ENCODE data around the gene IL1RAP. TPM values are rescaled to one million over a fixed set of nuclear protein-coding genes. Genes with fewer than 3 reads are reported as not detected.

The IL1RAP gene
- total and polyA plus RNA-seq, 9 of the 15 experiments (the other 6 are each of a cell fraction or from before 2014, with no cell fraction given) = 0.23 to 1.8 (median 0.88) TPM

DNA sequence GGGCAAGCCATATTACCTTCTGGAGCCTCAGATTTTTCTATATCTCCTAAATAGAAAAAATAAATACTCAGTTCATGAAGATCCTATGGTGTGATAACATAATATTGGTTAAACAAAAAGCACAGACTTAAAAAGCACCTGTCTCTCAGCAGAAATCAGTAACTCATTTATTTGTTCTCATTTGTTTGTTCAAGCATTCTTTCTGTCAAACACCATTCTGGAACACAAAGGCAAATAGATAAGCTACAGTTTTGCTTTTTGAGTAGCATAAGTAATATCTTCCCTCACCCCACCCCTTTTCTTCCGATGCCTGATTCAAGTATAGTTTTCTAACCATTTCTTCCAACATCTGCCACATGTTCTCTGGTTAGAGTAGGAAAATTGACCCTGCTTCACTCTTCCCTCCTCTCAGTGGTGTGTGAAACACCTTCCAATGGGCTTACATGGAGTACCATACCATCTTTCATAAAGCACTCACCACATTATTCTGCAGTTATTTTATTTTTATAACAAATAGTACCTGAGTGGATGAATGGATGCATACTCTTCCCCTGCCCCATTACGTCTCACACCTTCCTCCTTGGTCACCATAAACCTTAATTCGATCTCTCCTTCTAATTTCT is 8.4 kb upstream of the IL1RAP start:
- in situ Hi-C loops (cut with MboI) (no loop called here), intact Hi-C loops (cut with micrococcal nuclease) (no loop called here)
- no TSS peak for BruUV-seq (replicated peaks)
- 5% methylated on average over 3 of the region's 3 CpGs for WGBS (ENCODE audit: insufficient coverage, low coverage, missing lambda C conversion rate)
- Histone ChIP-seq H3K9me3 (replicated peaks; ENCODE audit: control insufficient read depth, insufficient read depth, low read depth, low read length) (no peaks in the 10 kb centered on the region), H3K9me1 (ENCODE audit: control insufficient read depth, insufficient read depth, low read length) (no peaks in the 10 kb centered on the region), H3K9ac (ENCODE audit: insufficient read depth in 1 of 2, low read depth in 2 of 2, low read length in 2 of 2) (no peak overlapping the region), H3K36me3 (ENCODE audit: control insufficient read depth, insufficient read depth, low read length) (no peaks in the 10 kb centered on the region), H3K27ac (ENCODE audit: extremely low read depth, low read depth, low read length) (no peak overlapping the region), H3K4me1 (replicated peaks in 1 of 2; ENCODE audit: control insufficient read depth in 2 of 2, insufficient read depth in 2 of 2, low read length in 2 of 2) (no peaks in the 10 kb centered on the region), H3K79me2 (ENCODE audit: control insufficient read depth, insufficient read depth, low read length) (no peaks in the 10 kb centered on the region), H3K4me2 (ENCODE audit: insufficient read depth, low read length) (no peak overlapping the region), H2AFZ (ENCODE audit: low read depth, low read length) (no peak overlapping the region), H4K20me1 (replicated peaks; ENCODE audit: control insufficient read depth, insufficient read depth, low read length) (no peaks in the 10 kb centered on the region), H3K4me3 (no peak overlapping the region), H3K27me3 (ENCODE audit: control insufficient read depth in 2 of 2, insufficient read depth in 2 of 2, low read length in 2 of 2) (no peaks in the 10 kb centered on the region)
- no peak for DNase-seq (ENCODE audit: extremely low read depth in 1 of 4, low spot score in 3 of 4)
- CTCF ChIA-PET (ENCODE audit: low intra/inter-chr PET ratio) = no interaction called here
- POLR2A ChIA-PET = no interaction called here
- no peak for FAIRE-seq
- no peak for ATAC-seq
- TF ChIP-seq KLF10 (CRISPR knock-in tag; IDR thresholded peaks at IDR 0.05) = no peak
- TF ChIP-seq BDP1 (IDR thresholded peaks at IDR 0.05; ENCODE audit: insufficient read depth, insufficient read length) = no peak
- TF ChIP-seq HMG20B (CRISPR knock-in tag; IDR thresholded peaks at IDR 0.05) = no peak
- no peak for TF ChIP-seq MCM5 (IDR thresholded peaks at IDR 0.05; ENCODE audit: low read depth)
- no peak for TF ChIP-seq SMAD4 (CRISPR knock-in tag; conservative IDR thresholded peaks at IDR 0.05)
- TF ChIP-seq, protein P1, sequence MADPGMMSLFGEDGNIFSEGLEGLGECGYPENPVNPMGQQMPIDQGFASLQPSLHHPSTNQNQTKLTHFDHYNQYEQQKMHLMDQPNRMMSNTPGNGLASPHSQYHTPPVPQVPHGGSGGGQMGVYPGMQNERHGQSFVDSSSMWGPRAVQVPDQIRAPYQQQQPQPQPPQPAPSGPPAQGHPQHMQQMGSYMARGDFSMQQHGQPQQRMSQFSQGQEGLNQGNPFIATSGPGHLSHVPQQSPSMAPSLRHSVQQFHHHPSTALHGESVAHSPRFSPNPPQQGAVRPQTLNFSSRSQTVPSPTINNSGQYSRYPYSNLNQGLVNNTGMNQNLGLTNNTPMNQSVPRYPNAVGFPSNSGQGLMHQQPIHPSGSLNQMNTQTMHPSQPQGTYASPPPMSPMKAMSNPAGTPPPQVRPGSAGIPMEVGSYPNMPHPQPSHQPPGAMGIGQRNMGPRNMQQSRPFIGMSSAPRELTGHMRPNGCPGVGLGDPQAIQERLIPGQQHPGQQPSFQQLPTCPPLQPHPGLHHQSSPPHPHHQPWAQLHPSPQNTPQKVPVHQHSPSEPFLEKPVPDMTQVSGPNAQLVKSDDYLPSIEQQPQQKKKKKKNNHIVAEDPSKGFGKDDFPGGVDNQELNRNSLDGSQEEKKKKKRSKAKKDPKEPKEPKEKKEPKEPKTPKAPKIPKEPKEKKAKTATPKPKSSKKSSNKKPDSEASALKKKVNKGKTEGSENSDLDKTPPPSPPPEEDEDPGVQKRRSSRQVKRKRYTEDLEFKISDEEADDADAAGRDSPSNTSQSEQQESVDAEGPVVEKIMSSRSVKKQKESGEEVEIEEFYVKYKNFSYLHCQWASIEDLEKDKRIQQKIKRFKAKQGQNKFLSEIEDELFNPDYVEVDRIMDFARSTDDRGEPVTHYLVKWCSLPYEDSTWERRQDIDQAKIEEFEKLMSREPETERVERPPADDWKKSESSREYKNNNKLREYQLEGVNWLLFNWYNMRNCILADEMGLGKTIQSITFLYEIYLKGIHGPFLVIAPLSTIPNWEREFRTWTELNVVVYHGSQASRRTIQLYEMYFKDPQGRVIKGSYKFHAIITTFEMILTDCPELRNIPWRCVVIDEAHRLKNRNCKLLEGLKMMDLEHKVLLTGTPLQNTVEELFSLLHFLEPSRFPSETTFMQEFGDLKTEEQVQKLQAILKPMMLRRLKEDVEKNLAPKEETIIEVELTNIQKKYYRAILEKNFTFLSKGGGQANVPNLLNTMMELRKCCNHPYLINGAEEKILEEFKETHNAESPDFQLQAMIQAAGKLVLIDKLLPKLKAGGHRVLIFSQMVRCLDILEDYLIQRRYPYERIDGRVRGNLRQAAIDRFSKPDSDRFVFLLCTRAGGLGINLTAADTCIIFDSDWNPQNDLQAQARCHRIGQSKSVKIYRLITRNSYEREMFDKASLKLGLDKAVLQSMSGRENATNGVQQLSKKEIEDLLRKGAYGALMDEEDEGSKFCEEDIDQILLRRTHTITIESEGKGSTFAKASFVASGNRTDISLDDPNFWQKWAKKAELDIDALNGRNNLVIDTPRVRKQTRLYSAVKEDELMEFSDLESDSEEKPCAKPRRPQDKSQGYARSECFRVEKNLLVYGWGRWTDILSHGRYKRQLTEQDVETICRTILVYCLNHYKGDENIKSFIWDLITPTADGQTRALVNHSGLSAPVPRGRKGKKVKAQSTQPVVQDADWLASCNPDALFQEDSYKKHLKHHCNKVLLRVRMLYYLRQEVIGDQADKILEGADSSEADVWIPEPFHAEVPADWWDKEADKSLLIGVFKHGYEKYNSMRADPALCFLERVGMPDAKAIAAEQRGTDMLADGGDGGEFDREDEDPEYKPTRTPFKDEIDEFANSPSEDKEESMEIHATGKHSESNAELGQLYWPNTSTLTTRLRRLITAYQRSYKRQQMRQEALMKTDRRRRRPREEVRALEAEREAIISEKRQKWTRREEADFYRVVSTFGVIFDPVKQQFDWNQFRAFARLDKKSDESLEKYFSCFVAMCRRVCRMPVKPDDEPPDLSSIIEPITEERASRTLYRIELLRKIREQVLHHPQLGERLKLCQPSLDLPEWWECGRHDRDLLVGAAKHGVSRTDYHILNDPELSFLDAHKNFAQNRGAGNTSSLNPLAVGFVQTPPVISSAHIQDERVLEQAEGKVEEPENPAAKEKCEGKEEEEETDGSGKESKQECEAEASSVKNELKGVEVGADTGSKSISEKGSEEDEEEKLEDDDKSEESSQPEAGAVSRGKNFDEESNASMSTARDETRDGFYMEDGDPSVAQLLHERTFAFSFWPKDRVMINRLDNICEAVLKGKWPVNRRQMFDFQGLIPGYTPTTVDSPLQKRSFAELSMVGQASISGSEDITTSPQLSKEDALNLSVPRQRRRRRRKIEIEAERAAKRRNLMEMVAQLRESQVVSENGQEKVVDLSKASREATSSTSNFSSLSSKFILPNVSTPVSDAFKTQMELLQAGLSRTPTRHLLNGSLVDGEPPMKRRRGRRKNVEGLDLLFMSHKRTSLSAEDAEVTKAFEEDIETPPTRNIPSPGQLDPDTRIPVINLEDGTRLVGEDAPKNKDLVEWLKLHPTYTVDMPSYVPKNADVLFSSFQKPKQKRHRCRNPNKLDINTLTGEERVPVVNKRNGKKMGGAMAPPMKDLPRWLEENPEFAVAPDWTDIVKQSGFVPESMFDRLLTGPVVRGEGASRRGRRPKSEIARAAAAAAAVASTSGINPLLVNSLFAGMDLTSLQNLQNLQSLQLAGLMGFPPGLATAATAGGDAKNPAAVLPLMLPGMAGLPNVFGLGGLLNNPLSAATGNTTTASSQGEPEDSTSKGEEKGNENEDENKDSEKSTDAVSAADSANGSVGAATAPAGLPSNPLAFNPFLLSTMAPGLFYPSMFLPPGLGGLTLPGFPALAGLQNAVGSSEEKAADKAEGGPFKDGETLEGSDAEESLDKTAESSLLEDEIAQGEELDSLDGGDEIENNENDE (IDR thresholded peaks at IDR 0.05; ENCODE audit: low read depth, low read length) = no peak
- no peak for TF ChIP-seq SIN3A (IDR thresholded peaks at IDR 0.05; ENCODE audit: borderline replicate concordance in 2 of 2, control insufficient read depth in 1 of 2, low read depth in 2 of 2, low read length in 2 of 2)
- no peak for TF ChIP-seq ZBTB8A (IDR thresholded peaks at IDR 0.05; ENCODE audit: partially characterized antibody)
- no peak for TF ChIP-seq SMAD1 (IDR thresholded peaks at IDR 0.05; ENCODE audit: low read depth, low read length, partially characterized antibody)
- TF ChIP-seq PRMT5 (CRISPR knock-in tag; IDR thresholded peaks at IDR 0.05) = no peak
- TF ChIP-seq EZH2 (IDR thresholded peaks at IDR 0.05; ENCODE audit: borderline replicate concordance, low read depth, low read length) = no peak
- no peak for TF ChIP-seq ZNF354B (CRISPR knock-in tag; IDR thresholded peaks at IDR 0.05)
- no peak for TF ChIP-seq ZNF3 (CRISPR knock-in tag; IDR thresholded peaks at IDR 0.05)
- no peak for TF ChIP-seq ZKSCAN1 (IDR thresholded peaks at IDR 0.05; ENCODE audit: low read depth, low read length)
